H9 (cell line): ENCODE measurements around the gene UBE2J1. TPM values are rescaled to one million over a fixed set of nuclear protein-coding genes. Genes with fewer than 3 reads are reported as not detected.

Experiments used
- DNase-seq: peaks from one replicate; pipeline ENCODE4 v3.0.0-alpha.2; 2017
- H2AFZ ChIP-seq: one replicate; pipeline ENCODE4 v1.6.1; 2013; ENCODE audit warnings: mild to moderate bottlenecking, low read length, control low read depth, moderate library complexity
- H2AK5ac ChIP-seq: 2 replicates; pipeline ENCODE4 v1.6.1; 2013; ENCODE audit warnings: low read length, control low read depth, mixed read lengths; ENCODE audit not compliant: insufficient read length
- H2BK120ac ChIP-seq: one replicate; pipeline ENCODE4 v1.6.1; 2013; ENCODE audit warnings: low read depth, mild to moderate bottlenecking, low read length, control low read depth, inconsistent platforms; ENCODE audit not compliant: poor library complexity, severe bottlenecking
- H2BK12ac ChIP-seq: 2 replicates; pipeline ENCODE4 v1.6.1; 2013; ENCODE audit warnings: low read length, control low read depth, mixed read lengths, low read depth; ENCODE audit not compliant: insufficient read length
- H2BK15ac ChIP-seq: 2 replicates; pipeline ENCODE4 v1.6.1; 2013; ENCODE audit warnings: low read depth, low read length, control low read depth
- H2BK20ac ChIP-seq: one replicate; pipeline ENCODE4 v1.6.1; 2013; ENCODE audit warnings: low read depth, mild to moderate bottlenecking, low read length, control low read depth, inconsistent platforms; ENCODE audit not compliant: poor library complexity, severe bottlenecking
- H2BK5ac ChIP-seq: 2 replicates; pipeline ENCODE4 v1.6.1; 2013; ENCODE audit warnings: low read length, control low read depth, mixed read lengths; ENCODE audit not compliant: insufficient read length
- H3K14ac ChIP-seq: 2 replicates; pipeline ENCODE4 v1.6.1; 2013; ENCODE audit warnings: low read length, control low read depth; ENCODE audit not compliant: insufficient read depth
- H3K18ac ChIP-seq: 2 replicates; pipeline ENCODE4 v1.6.1; 2013; ENCODE audit warnings: low read depth, mild to moderate bottlenecking, mixed read lengths, low read length, control low read depth; ENCODE audit not compliant: insufficient read length
- H3K23ac ChIP-seq: 2 replicates; pipeline ENCODE4 v1.6.1; 2013; ENCODE audit warnings: low read length, control low read depth, mixed read lengths, low read depth; ENCODE audit not compliant: insufficient read length
- H3K23me2 ChIP-seq: 2 replicates; pipeline ENCODE4 v1.6.1; 2013; ENCODE audit warnings: low read depth, mild to moderate bottlenecking, mixed read lengths, low read length, control low read depth; ENCODE audit not compliant: insufficient read length, poor library complexity, severe bottlenecking
- H3K27ac ChIP-seq: 2 replicates; pipeline ENCODE4 v1.5.1; 2013; ENCODE audit warnings: low read length, control low read depth, mixed read lengths, low read depth; ENCODE audit not compliant: insufficient read length
- H3K27me3 ChIP-seq: 2 replicates; pipeline ENCODE4 v1.6.1; 2013; ENCODE audit warnings: low read length, control low read depth, inconsistent platforms; ENCODE audit not compliant: insufficient read depth
- H3K4ac ChIP-seq: 2 replicates; pipeline ENCODE4 v1.6.1; 2013; ENCODE audit warnings: low read depth, mild to moderate bottlenecking, control low read depth, inconsistent platforms, low read length, moderate library complexity
- H3K4me1 ChIP-seq: 2 replicates; pipeline ENCODE4 v1.6.1; 2013; ENCODE audit warnings: low read length, control low read depth, inconsistent platforms; ENCODE audit not compliant: insufficient read depth
- H3K4me2 ChIP-seq: 2 replicates; pipeline ENCODE4 v1.6.1; 2013; ENCODE audit warnings: low read length, control low read depth, mixed read lengths; ENCODE audit not compliant: insufficient read length, insufficient read depth
- H3K56ac ChIP-seq: 2 replicates; pipeline ENCODE4 v1.6.1; 2013; ENCODE audit warnings: low read depth, mild to moderate bottlenecking, mixed read lengths, low read length, control low read depth; ENCODE audit not compliant: insufficient read length
- H3K79me1 ChIP-seq: 2 replicates; pipeline ENCODE4 v1.6.1; 2013; ENCODE audit warnings: low read depth, mild to moderate bottlenecking, moderate library complexity, low read length, control low read depth, inconsistent platforms; ENCODE audit not compliant: insufficient read depth, poor library complexity, severe bottlenecking
- H3K79me2 ChIP-seq: 2 replicates; pipeline ENCODE4 v1.6.1; 2013; ENCODE audit warnings: low read length, control low read depth, inconsistent platforms; ENCODE audit not compliant: insufficient read depth
- H3K9ac ChIP-seq: 2 replicates; pipeline ENCODE4 v1.6.1; 2013; ENCODE audit warnings: low read length, control low read depth, mixed read lengths; ENCODE audit not compliant: insufficient read length; ENCODE audit errors: extremely low read depth
- H3K9me3 ChIP-seq: one replicate; pipeline ENCODE4 v1.6.1; 2013; ENCODE audit warnings: low read depth, low read length, inconsistent platforms; ENCODE audit not compliant: control insufficient read depth
- H3T11ph ChIP-seq: one replicate; pipeline ENCODE4 v1.6.1; 2013; ENCODE audit warnings: mild to moderate bottlenecking, low read length, control low read depth, inconsistent platforms
- H4K20me1 ChIP-seq: one replicate; pipeline ENCODE4 v1.6.1; 2013; ENCODE audit not compliant: control insufficient read depth, insufficient read length, insufficient read depth
- H4K5ac ChIP-seq: 2 replicates; pipeline ENCODE4 v1.6.1; 2013; ENCODE audit warnings: low read depth, mild to moderate bottlenecking, mixed read lengths, low read length, control low read depth; ENCODE audit not compliant: insufficient read length
- H4K8ac ChIP-seq: replicated peaks from 2 replicates; pipeline ENCODE4 v1.6.1; 2013; ENCODE audit warnings: low read length, control low read depth, mixed read lengths, low read depth; ENCODE audit not compliant: insufficient read length
- H4K91ac ChIP-seq: 2 replicates; pipeline ENCODE4 v1.6.1; 2013; ENCODE audit warnings: low read depth, mild to moderate bottlenecking, moderate library complexity, mixed read lengths, low read length, control low read depth; ENCODE audit not compliant: insufficient read length
- H3K27ac Mint-ChIP-seq, 3 experiments: 2 replicates in 2 of 3; 3 replicates in 1 of 3; pipeline ENCODE4 v1.8.0; 2020 to 2021; ENCODE audit warnings: mixed read lengths in 3 of 3, mild to moderate bottlenecking in 1 of 3, moderate library complexity in 1 of 3
- H3K27me3 Mint-ChIP-seq: 2 replicates; pipeline ENCODE4 v1.8.0; 2021; ENCODE audit warnings: low read depth, mild to moderate bottlenecking, moderate library complexity, mixed read lengths
- H3K36me3 Mint-ChIP-seq, 3 experiments: 2 replicates in 2 of 3; 3 replicates in 1 of 3; pipeline ENCODE4 v1.8.0; 2020 to 2021; ENCODE audit warnings: low read depth in 3 of 3, mixed read lengths in 3 of 3; ENCODE audit not compliant: insufficient read depth in 1 of 3
- H3K4me1 Mint-ChIP-seq, 2 experiments: 2 replicates each; pipeline ENCODE4 v1.8.0; 2020; ENCODE audit warnings: mixed read lengths in 2 of 2
- H3K4me3 Mint-ChIP-seq, 2 experiments: 2 replicates in 1 of 2; 3 replicates in 1 of 2; pipeline ENCODE4 v1.8.0; 2020 to 2021; ENCODE audit warnings: mild to moderate bottlenecking in 2 of 2, mixed read lengths in 2 of 2, moderate library complexity in 1 of 2
- H3K9me3 Mint-ChIP-seq, 2 experiments: 2 replicates in 1 of 2; 3 replicates in 1 of 2; pipeline ENCODE4 v1.8.0; 2020; ENCODE audit warnings: mild to moderate bottlenecking in 2 of 2, mixed read lengths in 2 of 2, moderate library complexity in 1 of 2
- CTCF ChIP-seq: fragments of 200-600 bp; sonication (generic); conservative IDR thresholded peaks from 3 replicates; pipeline ENCODE4 v1.8.0; 2021; ENCODE audit warnings: antibody characterized with exemption, mild to moderate bottlenecking
- total RNA-seq: library from RNA; stranded (reverse); gene quantifications from 2 replicates; pipeline ENCODE4 v1.2.1, GENCODE V29; 2021

UBE2J1 gene
- total RNA-seq, 1 experiment from 2014 or later = 13.1 TPM

GRCh38 chr6:89392823-89393222 is 40.3 kb upstream of the UBE2J1 start:
- Mint-ChIP-seq H3K4me3 (no peak overlapping the region), H3K4me1 (0 out of 4 replicates have a peak, but pooled peaks cover 0 to 2% of the 10 kb centered on the region in 2 experiments), H3K36me3 (no peaks in the 10 kb centered on the region; a peak in 1 of 7 replicates), H3K27me3 (no peaks in the 10 kb centered on the region; the same call in 1 of the 2 replicates), H3K27ac (no peak overlapping the region), H3K9me3 (no peaks in the 10 kb centered on the region; a peak in 1 of 5 replicates)
- H3K14ac ChIP-seq = no peak overlapping the region
- no peak overlapping the region for H2BK120ac ChIP-seq
- H2BK5ac ChIP-seq = no peak overlapping the region
- H4K5ac ChIP-seq = no peak overlapping the region
- no peak overlapping the region for H3K56ac ChIP-seq
- H4K20me1 ChIP-seq = no peaks in the 10 kb centered on the region
- H4K91ac ChIP-seq = no peak overlapping the region
- H2AFZ ChIP-seq = no peak overlapping the region
- H3K23me2 ChIP-seq = no peaks in the 10 kb centered on the region
- H3K23ac ChIP-seq = no peak overlapping the region
- no peaks in the 10 kb centered on the region for H3K4me1 ChIP-seq
- H4K8ac ChIP-seq = no peak overlapping the region
- H2AK5ac ChIP-seq = no peak overlapping the region
- no peak overlapping the region for H2BK12ac ChIP-seq
- no peak overlapping the region for H2BK15ac ChIP-seq
- H2BK20ac ChIP-seq = no peak overlapping the region
- H3K27ac ChIP-seq = no peak overlapping the region
- no peak for DNase-seq
- no peaks in the 10 kb centered on the region for H3K79me1 ChIP-seq
- H3K18ac ChIP-seq = no peak overlapping the region
- no peak overlapping the region for H3T11ph ChIP-seq
- no peak for TF ChIP-seq CTCF
- no peak overlapping the region for H3K9ac ChIP-seq
- no peak overlapping the region for H3K4me2 ChIP-seq
- H3K27me3 ChIP-seq = no peaks in the 10 kb centered on the region
- no peaks in the 10 kb centered on the region for H3K79me2 ChIP-seq
- no peaks in the 10 kb centered on the region for H3K9me3 ChIP-seq
- H3K4ac ChIP-seq = no peak overlapping the region
